Liver (tissue), 9 donors: Measurements from ENCODE around the gene CLIP2. TPM values are rescaled to one million over a fixed set of nuclear protein-coding genes. Genes with fewer than 3 reads are reported as not detected.

Source experiments
- DNase-seq: peaks from one replicate; pipeline ENCODE4 v3.0.0-alpha.2; 2017; ENCODE audit warnings: low spot score
- H3K27ac ChIP-seq, 2 donors: one replicate each; pipeline ENCODE4 v1.7.0; 2013; ENCODE audit warnings: inconsistent platforms in 2 of 2, low read length in 2 of 2, control low read depth in 1 of 2, low read depth in 1 of 2, mild to moderate bottlenecking in 1 of 2
- H3K27me3 ChIP-seq, 4 donors: one replicate each; pipeline versions ENCODE4 v1.6.1 to v1.7.0; 2013; ENCODE audit warnings: low read length in 3 of 4, inconsistent platforms in 1 of 4, mild to moderate bottlenecking in 1 of 4, moderate library complexity in 1 of 4; ENCODE audit not compliant: control insufficient read depth in 4 of 4, insufficient read depth in 4 of 4
- H3K36me3 ChIP-seq, 4 donors: one replicate each; pipeline versions ENCODE4 v1.6.1 to v1.7.0; 2013; ENCODE audit warnings: low read length in 3 of 4, mild to moderate bottlenecking in 3 of 4, low read depth in 1 of 4, moderate library complexity in 1 of 4; ENCODE audit not compliant: control insufficient read depth in 4 of 4, insufficient read depth in 3 of 4
- H3K4me1 ChIP-seq, 4 donors: one replicate each; pipeline versions ENCODE4 v1.6.1 to v1.7.0; 2013; ENCODE audit warnings: low read length in 3 of 4, mild to moderate bottlenecking in 3 of 4, moderate library complexity in 1 of 4; ENCODE audit not compliant: control insufficient read depth in 4 of 4, insufficient read depth in 4 of 4
- H3K4me3 ChIP-seq, 3 donors: one replicate each; pipeline versions ENCODE4 v1.6.1 to v1.7.0; 2013; ENCODE audit warnings: low read length in 3 of 3, control low read depth in 1 of 3, low read depth in 1 of 3, mild to moderate bottlenecking in 1 of 3
- H3K9ac ChIP-seq, 2 donors: one replicate each; pipeline ENCODE4 v1.7.0; 2013; ENCODE audit warnings: low read length in 2 of 2, mild to moderate bottlenecking in 2 of 2, moderate library complexity in 2 of 2, control low read depth in 1 of 2, low read depth in 1 of 2
- H3K9me3 ChIP-seq, 4 donors: one replicate each; pipeline versions ENCODE4 v1.6.1 to v1.7.0; 2013; ENCODE audit warnings: low read length in 3 of 4; ENCODE audit not compliant: control insufficient read depth in 4 of 4
- ATF3 ChIP-seq: IDR thresholded peaks from 2 replicates; pipeline ENCODE4 v1.6.1; 2016; ENCODE audit warnings: antibody characterized with exemption
- CTCF ChIP-seq: fragments of 150-350 bp; IDR thresholded peaks from 2 replicates; pipeline ENCODE4 v1.5.1; 2017; ENCODE audit warnings: improper control_type of control experiment, low read depth, low read length; ENCODE audit not compliant: missing input control
- EGR1 ChIP-seq, 2 donors: IDR thresholded peaks; 2 replicates each; pipeline ENCODE4 v1.6.1; 2016 to 2018; ENCODE audit warnings: antibody characterized with exemption in 2 of 2, low read depth in 2 of 2
- FOXA1 ChIP-seq: IDR thresholded peaks from 2 replicates; pipeline ENCODE4 v1.6.1; 2016; ENCODE audit warnings: antibody characterized with exemption
- FOXA2 ChIP-seq: IDR thresholded peaks from 2 replicates; pipeline ENCODE4 v1.6.1; 2016; ENCODE audit warnings: antibody characterized with exemption
- HNF4A ChIP-seq, 2 donors: conservative IDR thresholded peaks; 2 replicates each; pipeline ENCODE4 v1.6.1; 2016; ENCODE audit warnings: antibody characterized with exemption in 2 of 2, mild to moderate bottlenecking in 2 of 2
- HNF4G ChIP-seq: IDR thresholded peaks from 2 replicates; pipeline ENCODE4 v1.6.1; 2016; ENCODE audit warnings: antibody characterized with exemption
- MAX ChIP-seq: IDR thresholded peaks from 2 replicates; pipeline ENCODE4 v1.6.1; 2016; ENCODE audit warnings: antibody characterized with exemption
- NR2F2 ChIP-seq: IDR thresholded peaks from 2 replicates; pipeline ENCODE4 v1.6.1; 2016; ENCODE audit warnings: antibody characterized with exemption
- RAD21 ChIP-seq, 2 donors: IDR thresholded peaks; 2 replicates each; pipeline ENCODE4 v1.6.1; 2016; ENCODE audit warnings: antibody characterized with exemption in 2 of 2, mild to moderate bottlenecking in 2 of 2
- REST ChIP-seq: IDR thresholded peaks from 2 replicates; pipeline ENCODE4 v1.6.1; 2016; ENCODE audit warnings: antibody characterized with exemption, mild to moderate bottlenecking
- RXRA ChIP-seq, 2 donors: IDR thresholded peaks; 2 replicates each; pipeline ENCODE4 v1.6.1; 2017 to 2018; ENCODE audit warnings: antibody characterized with exemption in 2 of 2, mild to moderate bottlenecking in 1 of 2
- SP1 ChIP-seq: IDR thresholded peaks from 2 replicates; pipeline ENCODE4 v1.6.1; 2018; ENCODE audit warnings: antibody characterized with exemption, mild to moderate bottlenecking
- TAF1 ChIP-seq: conservative IDR thresholded peaks from 2 replicates; pipeline ENCODE4 v1.6.1; 2016; ENCODE audit warnings: antibody characterized with exemption, mild to moderate bottlenecking
- YY1 ChIP-seq: IDR thresholded peaks from 2 replicates; pipeline ENCODE4 v1.6.1; 2016; ENCODE audit warnings: antibody characterized with exemption, mild to moderate bottlenecking
- ZBTB33 ChIP-seq: IDR thresholded peaks from 2 replicates; pipeline ENCODE4 v1.6.1; 2016; ENCODE audit warnings: antibody characterized with exemption
- WGBS: extraction: QIAGEN DNeasy Blood & Tissue Kit; methylation state at CpG from one replicate; pipeline ENCODE4 v1.1.7; 2013; 5-methylcytosine and 5-hydroxymethylcytosine counted together
- polyA plus RNA-seq, 2 donors: library from polyadenylated mRNA; stranded (reverse) in 1 of 2; unstranded in 1 of 2; fragments of 200-250 nt in 1 of 2; fragments of >200 nt in 1 of 2; fragmentation: Nextera tagmentation in 1 of 2; extraction: Ambion mirVana in 1 of 2; gene quantifications; one replicate each; pipeline versions ENCODE4 v1.2.1 to v1.2.3, GENCODE V29; 2013 to 2015
- total RNA-seq, 2 donors: library from RNA; depleted of rRNA; stranded (reverse); fragments of >200 nt; gene quantifications; one replicate each; pipeline ENCODE4 v1.2.3, GENCODE V29; 2014
- donor health status: healthy.
- donor health status: healthy.
- donor health status: healthy.
- donor health status: healthy.
- donor health status: healthy.

Gene CLIP2
- total RNA-seq (1 to 10 TPM; 3.4 to 6.3 TPM), polyA plus RNA-seq (1 to 10 TPM; 1.4 to 1.5 TPM)

GRCh38 chr7:74289018-74289658, at the start of gene CLIP2:
CLIP2 (plus strand) TSS chr7:74289407; CDS start chr7:74317547, 28,140 bp downstream.
- Histone ChIP-seq H3K27me3 (no peaks in the 10 kb centered on the region), H3K4me1 (peaks cover 8 to 26% (median 12%) of the 10 kb centered on the region in 4 donors), H3K9ac (peak within 1 kb of the TSS in 1 of 2 donors; percentile 28), H3K4me3 (peak within 1 kb of the TSS in 1 of 3 donors; percentile 68), H3K9me3 (no peaks in the 10 kb centered on the region), H3K36me3 (no peaks in the 10 kb centered on the region), H3K27ac (peak within 1 kb of the TSS in 1 of 2 donors; percentile 14)
- TF ChIP-seq REST = no peak
- TF ChIP-seq EGR1 (IDR thresholded peaks at IDR 0.05; ENCODE audit: low read depth in 2 of 2) = no peak
- TF ChIP-seq ATF3 = no peak
- TF ChIP-seq ZBTB33 = no peak
- no peak for TF ChIP-seq HNF4G
- no peak for TF ChIP-seq RAD21 (IDR thresholded peaks at IDR 0.05)
- 1% methylated on average over 67 of the region's 67 CpGs for WGBS
- peak; percentile 84 for DNase-seq

- Histone ChIP-seq H3K27ac (peak overlapping the region; percentile 55 to 67), H3K9ac (no peak overlapping the region), H3K4me1 (peaks cover 0 to 3% (median 1%) of the 10 kb centered on the region in 4 donors), H3K9me3 (no peaks in the 10 kb centered on the region), H3K4me3 (no peak overlapping the region), H3K36me3 (peaks cover 15 to 68% (median 37%) of the 10 kb centered on the region in 4 donors), H3K27me3 (no peaks in the 10 kb centered on the region)
- WGBS = 59% methylated on average over 4 of the region's 4 CpGs
- no peak for DNase-seq
- no peak for TF ChIP-seq EGR1 (IDR thresholded peaks at IDR 0.05; ENCODE audit: low read depth in 2 of 2)
- no peak for TF ChIP-seq CTCF
- TF ChIP-seq ZBTB33 = no peak
- TF ChIP-seq ATF3 = peak; percentile 92
- TF ChIP-seq NR2F2 = no peak
- TF ChIP-seq YY1 = peak; percentile 41
- TF ChIP-seq TAF1 = no peak
- peak; percentile 17 for TF ChIP-seq FOXA1
- peak; percentile 98 for TF ChIP-seq MAX
- peak; percentile 55 to 80 for TF ChIP-seq RXRA (IDR thresholded peaks at IDR 0.05)
- TF ChIP-seq HNF4G = peak; percentile 55
- TF ChIP-seq REST = peak; percentile 46
- peak; percentile 89 to 95 for TF ChIP-seq HNF4A (conservative IDR thresholded peaks at IDR 0.05)
- TF ChIP-seq FOXA2 = peak; percentile 53
- peak; percentile 65 for TF ChIP-seq SP1
These were observed 48.7 kb upstream of the CLIP2 start for GRCh38 chr7:74240482-74240881.
